Fibroblast of villous mesenchyme (primary cell): Measurements from ENCODE around the gene FOXE3. TPM values are rescaled to one million over a fixed set of nuclear protein-coding genes. Genes with fewer than 3 reads are reported as not detected.
"Not testable (repeated sequence)": the region's sequence is repeated elsewhere in the genome, so short reads cannot be mapped to it uniquely, and the experiment has no call there.

Experiments
- DNase-seq: peaks from one replicate; pipeline ENCODE4 v3.0.0-alpha.2; 2010; ENCODE audit warnings: low read depth
- H3K4me3 ChIP-seq: 2 replicates; pipeline ENCODE4 v1.5.1; 2011; ENCODE audit warnings: low read depth, mild to moderate bottlenecking, low read length
- total RNA-seq: library from RNA; depleted of rRNA; stranded (reverse); fragments of >200 nt; gene quantifications from 2 replicates; pipeline ENCODE4 v1.2.3, GENCODE V29; 2012
- TF ChIP-seq, protein P1 (sequence below): IDR thresholded peaks from 2 replicates; pipeline ENCODE4 v1.5.1; 2012; ENCODE audit warnings: low read depth, mild to moderate bottlenecking, low read length; ENCODE audit not compliant: insufficient read depth

The FOXE3 gene
- total RNA-seq, 1 donor = not detected

DNA sequence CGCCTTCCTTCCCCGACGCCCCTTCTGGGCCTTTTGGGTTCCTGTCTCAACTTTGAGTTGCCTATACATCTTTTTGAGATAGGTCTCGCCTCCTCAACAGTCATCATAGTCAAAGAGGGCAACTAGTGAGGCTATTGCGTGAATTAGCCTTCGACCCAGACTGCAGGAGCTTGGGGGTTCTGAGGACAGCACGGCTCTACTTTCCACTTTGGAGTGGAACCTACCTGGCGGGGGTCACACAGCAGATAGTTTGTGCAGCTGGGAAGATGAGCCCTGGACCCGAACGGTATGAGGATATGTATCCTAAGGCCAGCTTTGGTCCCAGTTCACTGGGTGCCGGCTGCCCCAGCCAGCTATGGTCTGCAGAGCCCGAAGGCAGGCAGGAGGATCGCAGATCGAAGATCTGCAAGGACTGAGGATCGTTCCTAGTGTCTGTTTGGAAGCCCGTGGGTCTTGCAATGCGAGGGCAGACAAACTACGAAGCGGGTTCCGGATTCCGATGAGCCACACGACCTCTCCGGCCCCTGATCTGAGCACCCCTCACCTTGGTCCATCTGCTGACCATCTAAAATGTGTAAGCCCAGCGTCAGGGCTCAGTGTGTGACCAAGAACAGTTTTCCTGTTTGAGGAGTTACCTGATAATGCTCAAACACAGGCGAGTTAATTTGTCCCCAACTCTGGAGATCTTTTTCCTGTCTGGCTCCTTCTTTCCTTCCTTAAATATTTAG, 29.9 kb downstream of the FOXE3 start:
- DNase-seq = no peak
- TF ChIP-seq, protein P1, sequence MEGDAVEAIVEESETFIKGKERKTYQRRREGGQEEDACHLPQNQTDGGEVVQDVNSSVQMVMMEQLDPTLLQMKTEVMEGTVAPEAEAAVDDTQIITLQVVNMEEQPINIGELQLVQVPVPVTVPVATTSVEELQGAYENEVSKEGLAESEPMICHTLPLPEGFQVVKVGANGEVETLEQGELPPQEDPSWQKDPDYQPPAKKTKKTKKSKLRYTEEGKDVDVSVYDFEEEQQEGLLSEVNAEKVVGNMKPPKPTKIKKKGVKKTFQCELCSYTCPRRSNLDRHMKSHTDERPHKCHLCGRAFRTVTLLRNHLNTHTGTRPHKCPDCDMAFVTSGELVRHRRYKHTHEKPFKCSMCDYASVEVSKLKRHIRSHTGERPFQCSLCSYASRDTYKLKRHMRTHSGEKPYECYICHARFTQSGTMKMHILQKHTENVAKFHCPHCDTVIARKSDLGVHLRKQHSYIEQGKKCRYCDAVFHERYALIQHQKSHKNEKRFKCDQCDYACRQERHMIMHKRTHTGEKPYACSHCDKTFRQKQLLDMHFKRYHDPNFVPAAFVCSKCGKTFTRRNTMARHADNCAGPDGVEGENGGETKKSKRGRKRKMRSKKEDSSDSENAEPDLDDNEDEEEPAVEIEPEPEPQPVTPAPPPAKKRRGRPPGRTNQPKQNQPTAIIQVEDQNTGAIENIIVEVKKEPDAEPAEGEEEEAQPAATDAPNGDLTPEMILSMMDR = no peak
- H3K4me3 ChIP-seq = no peak overlapping the region

DNA sequence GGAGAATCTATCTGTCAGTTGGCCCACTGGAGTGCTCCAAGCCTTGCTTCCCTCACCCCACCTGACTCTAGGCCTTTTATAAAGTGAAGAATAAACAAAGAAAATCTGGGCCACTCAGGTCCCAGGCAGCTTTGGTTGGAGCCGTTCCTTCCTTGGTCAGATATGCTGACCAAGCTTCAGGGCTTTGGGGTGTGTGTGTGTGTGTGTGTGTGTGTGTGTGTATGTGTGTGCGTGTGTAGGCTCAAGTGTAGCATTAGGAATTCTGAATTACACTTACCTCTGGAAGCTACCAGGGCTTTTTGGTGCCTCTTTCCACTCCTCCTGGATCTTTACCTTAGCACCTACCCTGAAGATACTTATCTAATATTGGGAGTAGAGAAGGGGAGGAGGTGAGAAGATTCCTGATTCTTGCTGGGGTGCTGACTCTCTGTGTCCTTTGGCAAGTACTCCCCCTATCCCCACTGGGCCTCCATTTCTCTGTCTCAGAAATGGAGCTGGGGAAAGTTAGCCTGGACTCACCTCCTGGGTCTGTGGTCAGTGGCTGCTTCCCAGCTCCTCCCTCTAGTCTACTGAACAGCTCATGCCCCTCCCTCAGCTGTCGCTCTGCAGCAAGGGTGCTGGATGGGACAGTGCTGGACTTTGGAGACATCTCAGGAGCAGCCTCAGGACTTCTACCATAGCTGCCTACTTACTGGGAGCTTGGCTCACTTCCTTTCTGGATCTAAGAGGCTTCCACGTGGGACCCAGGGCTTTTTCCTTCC, 32.6 kb downstream of the FOXE3 start:
- TF ChIP-seq, protein P1 = no peak
- no peak overlapping the region for H3K4me3 ChIP-seq

DNA sequence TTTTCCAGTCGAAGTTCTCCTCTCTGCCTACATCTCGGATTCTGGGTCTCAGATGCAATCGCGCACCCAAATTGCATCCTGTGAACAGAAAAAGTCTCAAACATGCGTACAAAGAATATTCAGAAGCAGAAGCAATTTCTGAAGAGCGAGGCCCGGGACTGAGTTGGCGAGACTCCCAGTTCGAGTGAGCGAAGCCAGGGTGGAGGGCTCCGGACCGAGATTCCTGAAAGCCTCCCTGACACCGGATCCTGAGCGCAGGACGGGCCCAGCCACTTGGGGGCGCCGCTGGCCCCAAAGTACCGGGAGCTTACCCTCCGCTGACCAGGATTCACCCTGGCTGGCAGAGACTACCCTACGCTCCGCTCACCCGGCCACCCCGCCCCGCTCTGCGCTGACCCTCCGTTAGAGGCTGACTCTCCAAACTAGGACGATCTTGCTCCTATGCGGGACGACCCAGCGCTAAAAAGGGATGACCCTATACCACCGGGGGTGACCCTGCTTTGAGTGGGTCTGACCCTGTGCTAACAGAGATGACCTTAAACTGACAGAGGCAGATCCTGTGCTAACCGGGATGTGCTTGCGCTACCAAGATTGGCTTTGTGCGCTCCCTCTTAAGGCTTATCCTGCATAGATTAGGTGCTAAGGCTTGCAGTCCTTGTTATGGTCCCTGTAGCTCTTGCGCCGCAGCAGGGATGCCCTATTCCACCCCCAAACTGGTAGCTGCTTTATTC, 33.9 kb downstream of the FOXE3 start:
- no peak for DNase-seq
- TF ChIP-seq, protein P1 = peak; percentile 37
- no peak overlapping the region for H3K4me3 ChIP-seq

More for the DNA sequence above, 32.6 kb downstream of the FOXE3 start:
- no peak for DNase-seq

DNA sequence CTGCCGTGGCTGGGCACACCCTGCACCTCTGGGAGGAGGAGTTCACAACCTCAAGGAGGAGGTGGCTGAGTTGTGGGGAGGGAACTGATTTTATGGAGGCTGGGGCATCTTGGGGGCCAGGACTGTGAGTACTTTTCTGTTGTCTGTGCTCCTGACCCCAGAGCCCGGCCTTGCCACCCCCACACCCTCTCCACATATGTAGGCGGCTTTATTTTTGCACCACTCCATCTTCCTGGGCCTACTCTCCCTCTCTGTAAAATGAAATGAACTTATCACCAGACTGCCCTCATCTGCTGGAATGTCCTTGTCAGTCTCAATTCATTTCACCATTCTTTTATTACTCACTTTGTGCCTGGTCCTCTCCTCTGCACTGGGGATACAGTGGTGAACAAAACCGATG, 34.5 kb downstream of the FOXE3 start:
- no peak overlapping the region for H3K4me3 ChIP-seq
- TF ChIP-seq, protein P1 = no peak
- DNase-seq = no peak

DNA sequence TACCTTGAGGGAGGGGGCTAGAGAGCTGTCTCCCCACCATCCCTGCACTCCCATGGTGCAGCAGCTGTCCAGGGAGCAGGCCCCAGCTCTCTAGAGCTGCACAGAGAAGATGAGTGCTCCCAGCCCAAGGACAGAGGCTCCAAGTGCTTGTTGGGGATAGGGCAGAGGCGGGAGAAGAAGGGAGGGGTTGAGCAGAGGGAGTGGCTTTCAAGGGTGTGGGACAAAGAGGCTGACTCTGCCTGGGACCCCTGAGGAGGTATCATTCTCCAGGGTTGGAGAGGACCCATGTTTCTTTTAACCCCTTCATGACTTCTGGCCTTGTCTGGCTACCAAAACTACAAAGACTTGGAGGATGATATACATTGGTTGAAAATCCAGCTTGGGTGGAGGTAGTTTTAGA, 36.3 kb downstream of the FOXE3 start:
- no peak overlapping the region for H3K4me3 ChIP-seq
- TF ChIP-seq, protein P1 = no peak
- no peak for DNase-seq

DNA sequence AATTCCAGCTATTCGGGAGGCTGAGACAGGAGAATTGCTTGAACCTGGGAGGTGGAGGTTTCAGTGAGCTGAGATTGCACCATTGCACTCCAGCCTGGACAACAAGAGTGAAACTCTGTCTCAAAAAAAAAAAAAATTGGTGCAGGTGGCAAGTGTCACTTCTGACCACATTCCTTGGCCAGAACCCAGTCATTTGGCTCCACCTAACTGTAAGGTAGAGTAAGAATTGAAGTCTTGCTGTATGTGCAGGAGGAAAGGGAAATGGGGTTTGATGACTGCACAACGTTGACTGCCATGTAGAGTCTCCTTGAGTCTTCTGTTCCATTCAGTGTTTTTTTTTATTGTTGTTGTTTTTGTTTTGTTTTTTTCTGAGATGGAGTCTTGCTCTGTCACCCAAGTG, 37.8 kb downstream of the FOXE3 start:
- not testable (repeated sequence) for DNase-seq, H3K4me3 ChIP-seq

DNA sequence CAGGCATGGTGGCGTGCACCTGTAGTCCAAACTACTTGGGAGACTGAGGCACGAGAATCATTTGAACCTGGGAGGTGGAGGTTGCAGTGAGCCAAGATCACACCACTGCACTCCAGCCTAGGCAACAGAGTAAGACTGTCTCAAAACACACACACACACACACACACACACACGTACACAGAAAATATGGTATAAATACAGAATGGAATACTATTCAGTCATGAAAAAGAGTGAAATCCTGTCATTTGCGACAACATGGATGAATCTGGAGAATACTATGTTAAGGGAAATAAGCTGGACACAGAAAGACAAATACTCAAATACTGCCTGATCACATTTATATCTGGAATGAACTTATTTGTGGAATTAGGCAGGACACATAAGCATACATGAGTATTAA, 40.2 kb downstream of the FOXE3 start:
- no peak for DNase-seq
- TF ChIP-seq, protein P1 = no peak
- no peak overlapping the region for H3K4me3 ChIP-seq

DNA sequence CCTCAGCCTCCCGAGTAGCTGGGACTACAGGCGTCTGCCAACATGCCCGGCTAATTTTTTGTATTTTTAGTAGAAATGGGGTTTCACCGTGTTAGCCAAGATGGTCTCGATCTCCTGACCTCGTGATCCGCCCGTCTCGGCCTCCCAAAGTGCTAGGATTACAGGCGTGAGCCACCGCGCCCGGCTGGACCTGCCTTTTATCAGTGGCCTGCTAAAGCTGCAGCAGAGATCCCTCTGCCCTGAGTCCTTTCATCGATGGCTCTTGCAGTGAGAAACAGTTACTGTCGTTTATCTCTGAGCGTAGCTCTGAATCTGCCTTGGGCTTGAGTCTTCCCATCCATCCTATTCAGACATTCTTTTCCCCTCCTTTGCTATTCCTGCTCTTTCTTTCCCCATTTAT, 41.5 kb downstream of the FOXE3 start:
- DNase-seq, H3K4me3 ChIP-seq: not testable (repeated sequence)
